IPS DF 19.7 (cell line): ENCODE data around the gene ALB.
"Not testable (repeated sequence)": the region's sequence is repeated elsewhere in the genome, so short reads cannot be mapped to it uniquely, and the experiment has no call there.

Source experiments
- DNase-seq: peaks from one replicate; pipeline ENCODE4 v3.0.0-alpha.2; 2013; ENCODE audit warnings: low read depth, low spot score

ALB gene

DNA sequence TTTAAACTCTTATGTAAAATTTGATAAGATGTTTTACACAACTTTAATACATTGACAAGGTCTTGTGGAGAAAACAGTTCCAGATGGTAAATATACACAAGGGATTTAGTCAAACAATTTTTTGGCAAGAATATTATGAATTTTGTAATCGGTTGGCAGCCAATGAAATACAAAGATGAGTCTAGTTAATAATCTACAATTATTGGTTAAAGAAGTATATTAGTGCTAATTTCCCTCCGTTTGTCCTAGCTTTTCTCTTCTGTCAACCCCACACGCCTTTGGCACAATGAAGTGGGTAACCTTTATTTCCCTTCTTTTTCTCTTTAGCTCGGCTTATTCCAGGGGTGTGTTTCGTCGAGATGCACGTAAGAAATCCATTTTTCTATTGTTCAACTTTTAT is at the start of gene ALB:
Gene ALB (plus strand): TSS at position 246 of the 400 bp plus-strand sequence. CDS start 41 bp downstream, at position 287.
- no peak for DNase-seq

DNA sequence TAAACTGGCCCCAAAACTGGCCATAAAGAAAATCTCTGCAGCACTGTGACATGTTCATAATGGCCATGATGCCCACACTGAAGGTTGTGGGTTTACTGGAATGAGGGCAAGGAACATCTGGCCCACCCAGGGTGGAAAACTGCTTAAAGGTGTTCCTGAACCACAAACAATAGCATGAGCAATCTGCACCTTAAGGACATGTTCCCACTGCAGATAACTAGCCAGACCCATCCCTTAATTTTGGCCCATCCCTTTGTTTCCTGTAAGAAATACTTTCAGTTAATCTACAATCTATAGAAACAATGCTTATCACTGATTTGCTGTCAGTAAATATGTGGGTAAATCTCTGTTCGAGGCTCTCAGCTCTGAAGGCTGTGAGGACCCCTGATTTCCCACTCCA is 46.9 kb upstream of the ALB start:
- DNase-seq, result not testable (repeated sequence)

DNA sequence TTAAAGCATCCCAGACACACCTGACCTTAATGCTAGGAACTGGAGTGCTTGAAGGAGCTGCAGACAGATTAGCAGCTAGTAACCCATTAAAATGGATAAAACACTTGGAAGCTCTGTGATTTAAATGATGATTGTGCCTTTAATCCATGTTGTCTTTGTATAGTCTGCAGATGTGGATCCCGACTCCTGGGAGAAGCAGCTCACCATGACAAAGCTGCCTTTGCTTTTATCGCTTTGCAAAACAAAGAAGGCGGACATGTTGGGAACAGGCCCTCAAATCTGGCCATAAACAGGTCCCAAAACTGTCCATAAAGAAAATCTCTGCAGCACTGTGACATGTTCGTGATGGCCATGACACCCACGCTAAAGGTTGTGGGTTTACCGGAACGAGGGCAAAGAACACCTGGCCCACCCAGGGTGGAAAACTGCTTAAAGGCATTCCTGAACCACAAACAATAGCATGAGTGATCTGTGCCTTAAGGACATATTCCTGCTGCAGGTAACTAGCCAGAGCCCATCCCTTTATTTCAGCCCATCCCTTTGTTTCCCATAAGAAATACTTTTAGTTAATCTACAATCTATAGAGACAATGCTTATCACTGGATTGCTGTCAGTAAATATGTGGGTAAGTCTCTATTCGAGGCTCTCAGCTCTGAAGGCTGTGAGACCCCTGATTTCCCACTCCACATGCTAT is 34.4 kb upstream of the ALB start:
- not testable (repeated sequence) for DNase-seq

DNA sequence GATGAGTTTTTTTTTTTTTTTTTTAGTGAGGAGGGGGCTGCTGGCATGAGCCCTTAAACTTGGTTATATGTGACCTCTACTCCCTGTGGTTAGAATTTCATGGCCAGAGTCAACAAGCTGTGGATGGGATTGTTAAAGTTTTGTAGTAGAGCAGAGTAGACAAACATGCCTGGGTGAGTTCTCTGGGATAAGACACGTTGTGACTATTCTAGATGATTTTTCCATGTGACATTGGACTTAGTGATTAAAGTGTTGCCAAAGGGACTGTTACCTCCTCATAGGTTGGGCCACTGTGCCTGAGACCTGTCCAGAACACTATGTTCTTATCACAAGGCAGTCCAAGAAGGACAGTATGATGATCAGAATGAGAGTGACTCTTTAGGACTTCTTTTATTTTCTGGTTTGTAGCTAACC is 28.8 kb upstream of the ALB start:
- no peak for DNase-seq

DNA sequence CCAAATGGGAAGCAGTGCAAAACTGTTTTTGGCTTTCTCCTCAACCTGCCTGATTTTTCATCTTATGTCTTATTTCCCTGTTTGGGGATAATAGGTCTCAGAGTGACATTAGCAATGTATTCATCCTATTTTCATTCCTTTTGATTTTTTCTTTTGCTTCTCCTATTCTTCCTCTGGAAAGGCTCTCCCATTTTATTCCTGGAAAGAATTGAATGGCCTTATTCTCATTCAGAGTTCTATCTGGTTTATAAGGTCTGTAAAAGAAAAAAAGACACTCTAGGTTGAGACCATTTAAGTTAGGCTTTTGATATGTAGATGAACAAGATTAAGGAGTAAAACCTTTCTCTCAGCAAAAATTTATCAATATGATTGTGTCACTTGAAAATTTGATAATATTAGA is 27.8 kb upstream of the ALB start:
- no peak for DNase-seq

DNA sequence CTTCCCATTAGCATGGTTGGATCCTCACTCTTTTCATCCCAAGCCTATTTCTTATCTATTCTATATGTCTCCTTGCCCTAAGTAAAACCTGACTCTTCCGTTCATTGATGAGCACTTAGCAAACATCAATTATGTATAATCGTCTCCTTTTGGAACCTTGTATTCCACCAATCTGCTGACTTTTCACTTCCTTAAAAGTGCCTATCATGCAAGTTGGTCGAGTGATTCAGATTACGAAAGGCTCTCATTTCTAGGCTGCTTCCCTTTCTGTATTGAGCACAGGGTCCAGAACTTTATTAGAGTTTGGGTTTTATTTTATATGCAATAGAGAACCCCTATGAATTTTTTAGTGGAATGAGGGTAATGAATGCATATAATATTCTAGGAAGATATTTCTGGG is 27.1 kb upstream of the ALB start:
- DNase-seq, result no peak

DNA sequence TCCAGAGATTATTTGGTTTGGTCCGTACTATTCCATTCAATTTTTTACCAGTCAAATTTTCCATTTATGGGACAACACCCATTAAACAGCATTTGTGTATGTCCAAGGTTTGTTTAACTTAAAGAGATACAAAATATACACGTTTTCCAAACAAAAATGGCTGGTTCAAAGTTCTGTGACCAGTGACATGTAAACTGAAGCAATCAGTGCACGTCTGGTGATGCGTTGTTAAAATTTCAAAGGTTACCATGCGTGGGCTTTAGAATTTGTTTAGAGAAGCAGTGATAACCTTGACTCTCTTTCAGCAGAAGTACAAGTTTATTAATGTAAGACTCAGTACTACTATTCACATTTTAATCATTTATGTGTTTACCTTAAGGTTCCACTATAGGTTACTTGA is 25.2 kb upstream of the ALB start:
- DNase-seq, result no peak

DNA sequence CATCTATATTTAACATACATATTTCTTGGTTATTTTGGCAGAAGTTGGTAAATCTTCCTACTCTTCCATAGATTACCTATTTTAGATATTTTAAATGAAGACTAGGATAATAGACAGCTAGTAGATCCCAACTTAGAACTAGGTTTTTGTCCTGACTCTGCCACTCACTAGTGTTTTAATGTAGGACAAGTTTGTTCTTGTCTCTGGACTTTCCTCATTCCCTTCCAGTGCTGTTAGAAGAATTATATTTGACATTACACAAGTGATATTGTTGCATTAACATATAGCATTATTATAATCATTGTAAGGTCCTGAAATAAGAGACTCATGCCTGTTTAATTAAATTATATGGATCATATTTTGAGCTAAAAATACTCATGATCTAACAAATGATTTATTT is 24.1 kb upstream of the ALB start:
- no peak for DNase-seq

DNA sequence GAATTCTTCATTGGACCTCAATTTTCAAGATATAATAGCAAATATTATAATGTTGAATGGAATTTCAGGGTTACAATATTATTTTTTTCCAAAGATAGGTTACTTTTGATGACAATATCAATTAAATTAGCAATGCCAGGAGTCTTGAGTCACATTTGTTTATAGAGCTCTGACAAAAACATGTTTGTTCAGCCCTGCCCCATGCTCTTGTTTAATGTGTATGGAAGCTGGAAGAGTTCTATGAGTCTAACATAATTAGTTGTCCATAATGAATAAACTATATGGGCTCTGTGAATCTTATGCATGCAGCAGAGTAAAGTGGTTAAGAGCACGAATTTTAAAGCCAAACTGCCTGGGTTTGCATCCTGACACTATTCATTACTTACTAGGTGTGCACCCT is 22.9 kb upstream of the ALB start:
- no peak for DNase-seq

DNA sequence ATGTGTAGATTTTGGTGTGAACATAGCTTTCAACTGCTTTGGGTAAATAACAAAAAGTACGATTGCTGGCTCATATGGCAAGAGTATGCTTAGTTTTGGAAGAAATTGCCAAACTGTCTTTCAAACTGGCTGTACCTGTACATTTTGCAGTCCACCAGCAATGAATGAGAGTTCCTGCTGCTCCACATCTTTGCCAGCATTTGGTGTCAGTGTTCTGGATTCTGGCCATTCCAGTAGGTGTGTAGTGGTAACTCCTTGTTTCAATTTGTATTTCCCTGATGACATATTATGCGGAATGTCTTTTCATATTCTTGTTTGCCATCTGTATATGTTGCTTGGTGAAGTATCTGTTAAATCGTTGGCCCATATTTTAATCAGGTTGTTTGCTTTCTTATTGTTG is 20.6 kb upstream of the ALB start:
- no peak for DNase-seq

DNA sequence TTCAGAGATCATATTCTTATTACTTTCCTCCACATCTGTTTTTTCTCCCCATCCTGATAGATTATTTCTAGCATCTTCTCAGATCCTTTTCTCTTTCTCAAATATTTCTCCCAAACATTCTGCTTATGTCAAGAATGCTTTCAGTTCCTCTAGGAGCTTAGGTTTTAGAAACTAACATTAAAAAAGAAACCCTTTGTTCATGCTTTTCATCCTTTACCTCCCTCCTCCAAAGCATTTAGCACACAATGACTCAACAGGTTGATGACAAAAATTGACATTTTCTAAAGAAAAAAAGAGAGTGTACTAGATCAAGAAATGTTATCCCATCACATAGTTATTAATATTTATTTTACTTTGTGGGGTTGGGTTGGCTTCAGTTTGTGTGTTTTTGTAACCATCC is 16.5 kb upstream of the ALB start:
- no peak for DNase-seq

DNA sequence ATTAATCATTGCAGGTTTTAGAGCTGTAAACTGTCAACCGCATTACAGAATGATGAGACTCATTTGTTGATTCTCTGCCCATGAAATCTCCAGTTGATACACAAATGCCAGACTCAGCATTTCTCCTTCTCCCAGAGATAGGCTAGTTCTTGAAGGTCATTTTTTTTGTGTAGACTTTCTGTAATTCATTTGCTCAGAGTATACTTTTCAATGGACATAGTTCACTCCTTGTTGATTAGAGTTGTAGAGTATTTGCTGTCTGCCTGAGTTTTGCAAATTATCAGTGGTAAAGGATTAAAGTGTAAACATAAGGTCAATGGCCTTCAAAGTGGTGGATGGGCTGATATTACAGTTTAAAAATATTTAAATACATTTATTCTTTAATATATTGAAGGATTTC is 15.2 kb upstream of the ALB start:
- DNase-seq, result no peak

DNA sequence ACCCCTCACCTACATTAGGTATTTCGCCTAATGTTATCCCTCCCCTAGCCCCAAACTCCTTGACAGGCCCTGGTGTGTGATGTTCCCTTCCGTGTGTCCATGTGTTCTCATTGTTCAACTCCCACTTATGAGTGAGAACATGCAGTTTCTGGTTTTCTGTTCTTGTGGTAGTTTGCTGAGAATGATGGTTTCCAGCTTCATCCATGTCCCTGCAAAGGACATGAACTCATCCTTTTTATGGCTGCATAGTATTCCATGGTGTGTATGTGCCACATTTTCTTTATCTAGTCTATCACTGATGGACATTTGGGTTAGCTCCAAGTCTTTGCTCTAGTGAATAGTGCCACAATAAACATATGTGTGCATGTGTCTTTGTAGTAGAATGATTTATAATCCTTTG is 14.4 kb upstream of the ALB start:
- DNase-seq, result not testable (repeated sequence)

DNA sequence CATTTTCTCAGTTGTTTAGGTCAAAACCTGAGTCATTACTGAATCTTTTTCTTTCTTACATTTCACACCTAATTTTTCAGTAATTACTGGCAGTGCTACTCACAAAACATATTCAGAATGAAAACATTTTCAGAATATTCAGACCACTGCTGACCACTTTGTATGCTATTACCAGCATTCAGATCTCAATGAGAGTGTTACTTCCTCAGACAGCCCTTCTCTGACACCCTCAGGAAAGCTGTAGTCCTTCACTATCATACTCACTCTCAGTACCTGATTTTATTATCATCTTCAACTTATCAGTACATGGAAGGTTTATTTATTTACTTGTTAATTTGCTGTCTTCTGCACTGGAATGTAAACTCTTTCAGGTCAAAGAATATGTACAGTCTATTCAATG is 12.3 kb upstream of the ALB start:
- no peak for DNase-seq

DNA sequence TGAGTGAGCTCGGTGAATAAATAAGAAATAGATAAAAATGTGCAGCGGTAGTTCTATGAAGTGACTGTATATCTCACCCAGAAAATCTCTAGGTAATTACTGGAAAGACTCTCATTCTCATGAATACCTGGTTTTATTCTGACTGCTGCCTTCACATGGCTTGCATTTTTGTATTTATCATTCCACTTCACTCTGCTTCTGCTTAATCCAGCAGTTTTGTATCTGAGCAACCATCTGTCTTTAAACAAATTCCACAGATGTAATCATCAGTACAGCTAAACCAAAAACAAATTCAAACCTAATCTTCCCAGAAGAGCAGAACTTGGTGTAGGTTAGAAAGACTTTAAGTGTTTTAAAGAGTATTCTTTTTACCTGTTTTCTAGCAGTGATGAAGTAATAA is 11.2 kb upstream of the ALB start:
- DNase-seq, result no peak

DNA sequence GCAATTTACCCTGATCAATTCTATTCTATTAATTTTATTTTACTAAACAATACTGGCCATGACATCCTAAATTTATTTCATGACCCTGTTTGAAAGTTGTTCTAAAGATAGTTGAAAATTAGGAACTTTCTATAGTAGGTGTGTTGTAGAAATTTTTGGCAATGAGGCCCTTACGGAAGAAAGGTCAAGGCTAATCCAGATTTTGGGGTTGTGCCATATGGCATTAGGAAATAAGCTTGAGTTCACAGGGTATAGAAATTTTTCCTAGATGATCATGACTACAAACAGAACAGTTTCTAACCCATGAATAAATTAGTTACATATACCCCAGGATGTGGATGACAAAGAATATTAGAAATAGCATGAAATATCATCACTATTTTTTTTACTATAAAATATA is 7.8 kb upstream of the ALB start:
- no peak for DNase-seq

DNA sequence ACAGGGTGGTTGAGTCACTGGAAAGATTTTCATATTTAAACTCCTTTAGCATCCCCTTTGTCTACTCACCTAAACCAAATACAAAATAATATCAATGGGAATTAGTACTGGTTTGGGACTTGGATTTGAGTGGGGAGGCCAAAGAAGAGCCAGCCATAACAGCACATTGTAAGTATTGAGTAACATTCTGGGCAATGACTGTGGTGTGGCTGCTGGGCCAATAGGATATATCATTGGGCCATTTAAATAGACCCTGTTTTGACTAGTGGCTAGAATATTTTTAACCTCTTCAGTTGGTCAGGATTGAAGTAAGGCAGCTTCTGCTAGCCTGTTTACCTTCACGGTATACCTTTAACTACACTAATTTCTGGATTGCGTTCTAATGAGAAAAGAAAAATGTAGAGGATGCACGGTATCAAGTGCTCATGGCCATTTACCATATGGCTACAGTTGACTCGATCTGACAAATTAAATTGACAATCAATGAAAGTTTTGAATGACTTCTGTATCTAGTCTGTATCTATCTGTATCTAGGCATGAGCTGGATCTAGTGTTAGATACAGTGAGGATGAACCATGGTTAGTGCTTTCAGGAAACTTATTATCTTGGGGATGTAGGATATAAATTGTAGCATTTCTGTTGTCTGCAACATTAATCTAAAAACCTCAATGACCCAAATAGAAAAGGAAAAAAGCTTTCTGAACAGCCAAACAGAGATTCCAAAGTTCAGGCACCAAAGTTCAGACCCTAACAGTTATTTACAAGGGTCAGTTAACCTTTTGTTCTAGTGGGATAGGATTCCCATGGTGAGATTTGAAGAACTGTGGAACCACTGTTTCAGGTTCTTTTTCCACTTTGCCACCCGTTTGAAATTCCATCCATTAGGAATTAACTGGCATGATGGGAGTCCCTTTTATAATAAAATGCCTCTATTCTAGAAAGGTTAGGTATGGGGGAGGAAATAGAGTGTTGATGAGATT is 6.8 kb upstream of the ALB start:
- no peak for DNase-seq

DNA sequence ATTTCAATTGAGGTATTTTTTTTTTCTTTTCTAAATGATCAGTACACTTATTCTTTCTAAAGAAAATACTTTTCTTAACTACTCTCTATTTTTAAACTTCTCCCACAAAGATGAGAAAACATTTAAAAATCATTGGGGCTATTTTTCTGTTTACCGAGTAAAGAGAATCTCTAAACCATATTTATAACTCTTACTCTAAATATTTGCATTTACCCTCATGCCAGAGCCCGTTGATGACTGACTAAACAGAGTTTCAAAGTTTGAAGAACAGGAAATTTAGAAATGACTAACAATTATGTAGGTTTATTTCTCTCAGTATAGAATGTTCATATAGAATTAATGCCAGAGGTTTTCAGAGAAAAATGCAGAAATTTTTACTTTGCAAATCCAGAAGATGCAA is 2.7 kb upstream of the ALB start:
- no peak for DNase-seq

DNA sequence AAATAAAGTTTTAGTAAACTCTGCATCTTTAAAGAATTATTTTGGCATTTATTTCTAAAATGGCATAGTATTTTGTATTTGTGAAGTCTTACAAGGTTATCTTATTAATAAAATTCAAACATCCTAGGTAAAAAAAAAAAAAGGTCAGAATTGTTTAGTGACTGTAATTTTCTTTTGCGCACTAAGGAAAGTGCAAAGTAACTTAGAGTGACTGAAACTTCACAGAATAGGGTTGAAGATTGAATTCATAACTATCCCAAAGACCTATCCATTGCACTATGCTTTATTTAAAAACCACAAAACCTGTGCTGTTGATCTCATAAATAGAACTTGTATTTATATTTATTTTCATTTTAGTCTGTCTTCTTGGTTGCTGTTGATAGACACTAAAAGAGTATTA is 370 bp downstream of the ALB start:
- DNase-seq, result no peak

DNA sequence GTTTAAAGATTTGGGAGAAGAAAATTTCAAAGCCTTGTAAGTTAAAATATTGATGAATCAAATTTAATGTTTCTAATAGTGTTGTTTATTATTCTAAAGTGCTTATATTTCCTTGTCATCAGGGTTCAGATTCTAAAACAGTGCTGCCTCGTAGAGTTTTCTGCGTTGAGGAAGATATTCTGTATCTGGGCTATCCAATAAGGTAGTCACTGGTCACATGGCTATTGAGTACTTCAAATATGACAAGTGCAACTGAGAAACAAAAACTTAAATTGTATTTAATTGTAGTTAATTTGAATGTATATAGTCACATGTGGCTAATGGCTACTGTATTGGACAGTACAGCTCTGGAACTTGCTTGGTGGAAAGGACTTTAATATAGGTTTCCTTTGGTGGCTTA is 1.1 kb downstream of the ALB start:
- DNase-seq, result no peak

DNA sequence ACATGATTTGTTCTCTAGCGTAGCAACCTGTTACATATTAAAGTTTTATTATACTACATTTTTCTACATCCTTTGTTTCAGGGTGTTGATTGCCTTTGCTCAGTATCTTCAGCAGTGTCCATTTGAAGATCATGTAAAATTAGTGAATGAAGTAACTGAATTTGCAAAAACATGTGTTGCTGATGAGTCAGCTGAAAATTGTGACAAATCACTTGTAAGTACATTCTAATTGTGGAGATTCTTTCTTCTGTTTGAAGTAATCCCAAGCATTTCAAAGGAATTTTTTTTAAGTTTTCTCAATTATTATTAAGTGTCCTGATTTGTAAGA is 2.4 kb downstream of the ALB start:
- DNase-seq, result no peak

DNA sequence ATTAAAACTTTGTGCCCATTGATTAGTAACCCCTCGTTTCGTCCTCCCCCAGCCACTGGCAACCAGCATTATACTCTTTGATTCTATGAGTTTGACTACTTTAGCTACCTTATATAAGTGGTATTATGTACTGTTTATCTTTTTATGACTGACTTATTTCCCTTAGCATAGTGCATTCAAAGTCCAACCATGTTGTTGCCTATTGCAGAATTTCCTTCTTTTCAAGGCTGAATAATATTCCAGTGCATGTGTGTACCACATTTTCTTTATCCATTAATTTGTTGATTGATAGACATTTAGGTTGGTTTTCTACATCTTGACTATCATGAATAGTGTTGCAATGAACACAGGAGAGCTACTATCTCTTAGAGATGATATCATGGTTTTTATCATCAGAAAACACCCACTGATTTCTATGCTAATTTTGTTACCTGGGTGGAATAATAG is 3.2 kb downstream of the ALB start:
- no peak for DNase-seq
